K562 (cell line): ENCODE measurements around the gene ICAM1. TPM values are rescaled to one million over a fixed set of nuclear protein-coding genes. Genes with fewer than 3 reads are reported as not detected.

Experiments
- BRD4 ChIP-seq: fragments of 200-600 bp; sonication (generic); IDR thresholded peaks from 2 replicates; pipeline ENCODE4 v1.6.1; 2017; ENCODE audit warnings: inconsistent platforms
- CBX1 ChIP-seq: sonication (generic); IDR thresholded peaks from 2 replicates; pipeline ENCODE4 v1.6.1; 2016; ENCODE audit warnings: antibody characterized with exemption, low read depth, mild to moderate bottlenecking
- DACH1 ChIP-seq: fragments of 450-650 bp; IDR thresholded peaks from 2 replicates; pipeline ENCODE4 v1.6.1; 2018; ENCODE audit not compliant: partially characterized antibody
- DDX20 ChIP-seq: fragments of 450-650 bp; IDR thresholded peaks from 2 replicates; pipeline ENCODE4 v1.6.1; 2016; ENCODE audit warnings: missing genetic modification characterization, low read depth, mild to moderate bottlenecking, missing compliant biosample characterization, moderate library complexity
- FOXK2 ChIP-seq, 2 experiments: fragments of 450-650 bp; IDR thresholded peaks in 1 of 2; conservative IDR thresholded peaks in 1 of 2; 2 replicates each; pipeline ENCODE4 v1.6.1; 2016; ENCODE audit warnings: low read depth in 2 of 2, mild to moderate bottlenecking in 1 of 2
- HDAC2 ChIP-seq: fragments of 450-650 bp; IDR thresholded peaks from 2 replicates; pipeline ENCODE4 v1.6.1; 2016; ENCODE audit warnings: mild to moderate bottlenecking
- HIVEP1 ChIP-seq: fragments of 250-450 bp; sonication (Bioruptor Pico); IDR thresholded peaks from 2 replicates; pipeline ENCODE4 v1.4.0; 2020; ENCODE audit warnings: mild to moderate bottlenecking
- MIER1 ChIP-seq: fragments of 450-650 bp; IDR thresholded peaks from 2 replicates; pipeline ENCODE4 v1.6.1; 2016; ENCODE audit warnings: antibody characterized with exemption, mild to moderate bottlenecking, low read depth
- MTA3 ChIP-seq: fragments of 450-650 bp; formaldehyde crosslinking; IDR thresholded peaks from 2 replicates; pipeline ENCODE4 v1.6.1; 2017; ENCODE audit warnings: mild to moderate bottlenecking, borderline replicate concordance
- NELFE ChIP-seq: IDR thresholded peaks from 2 replicates; pipeline ENCODE4 v1.6.1; 2011; ENCODE audit warnings: mild to moderate bottlenecking; ENCODE audit not compliant: insufficient read depth, insufficient read length
- SETDB1 ChIP-seq: IDR thresholded peaks from one replicate; pipeline ENCODE4 v1.6.1; 2012; ENCODE audit warnings: low read length, control low read depth, inconsistent platforms
- SMAD1 ChIP-seq: fragments of 150-350 bp; IDR thresholded peaks from 2 replicates; pipeline ENCODE4 v1.6.1; 2014; ENCODE audit warnings: low read length, low read depth; ENCODE audit not compliant: partially characterized antibody
- SNRNP70 ChIP-seq: fragments of 200-400 bp; formaldehyde crosslinking; optimal IDR thresholded peaks from 2 replicates; pipeline ENCODE3; 2017; ENCODE audit warnings: low read depth, low read length
- TOE1 ChIP-seq, 2 experiments: fragments of 450-650 bp in 1 of 2; sonication (generic) in 1 of 2; formaldehyde crosslinking in 1 of 2; IDR thresholded peaks; 2 replicates each; pipeline versions ENCODE4 v1.7.1 to v1.8.0; 2016 to 2022; ENCODE audit warnings: borderline replicate concordance in 2 of 2, mild to moderate bottlenecking in 2 of 2, antibody characterized with exemption in 1 of 2, inconsistent platforms in 1 of 2, low read depth in 1 of 2, missing genetic modification reagents in 1 of 2, moderate library complexity in 1 of 2
- ZNF77 ChIP-seq: fragments of 250-450 bp; sonication (Bioruptor Pico); IDR thresholded peaks from 2 replicates; pipeline ENCODE4 v1.5.0; 2020
- ZSCAN29 ChIP-seq: fragments of 450-650 bp; IDR thresholded peaks from 2 replicates; pipeline ENCODE4 v1.6.1; 2017
- polyA plus RNA-seq, 8 experiments: library from polyadenylated mRNA; depleted of rRNA in 4 of 8; stranded (reverse) in 5 of 8; unstranded in 3 of 8; fragments of >200 nt; fragmentation: Nextera tagmentation in 2 of 8; fragmentation: Illumina TruSeq in 1 of 8; extraction: Ambion mirVana in 2 of 8; extraction: Trizol in 1 of 8; gene quantifications; 2 replicates each; pipeline versions ENCODE4 v1.2.1 to v1.2.3, GENCODE V29; 2011 to 2014; ENCODE audit warnings: inconsistent platforms in 1 of 8, missing spikeins in 1 of 8
- total RNA-seq, 7 experiments: library from RNA; depleted of rRNA in 6 of 7; stranded (reverse); fragments of >200 nt in 6 of 7; fragmentation: Illumina TruSeq in 2 of 7; extraction: Trizol in 2 of 7; gene quantifications; 2 replicates each; pipeline versions ENCODE4 v1.2.1 to v1.2.3, GENCODE V29; 2011 to 2021; ENCODE audit warnings: low replicate concordance in 1 of 7
- TF ChIP-seq, protein P1 (sequence below): fragments of 450-650 bp; formaldehyde crosslinking; IDR thresholded peaks from 2 replicates; pipeline ENCODE4 v1.4.0; 2022; ENCODE audit warnings: missing genetic modification characterization
- TF ChIP-seq, protein P2 (sequence below): sonication (generic); formaldehyde crosslinking; IDR thresholded peaks from 2 replicates; pipeline ENCODE4 v1.8.1; 2023; ENCODE audit warnings: mild to moderate bottlenecking, missing genetic modification reagents
- TF ChIP-seq, protein P3 (sequence below): fragments of 200-800 bp; sonication (Bioruptor generic); IDR thresholded peaks from 2 replicates; pipeline ENCODE4 v1.6.1; 2016; ENCODE audit warnings: missing genetic modification characterization, missing compliant biosample characterization

Gene ICAM1
- total and polyA plus RNA-seq, 9 of the 15 experiments (the other 6 are each of a cell fraction or from before 2014, with no cell fraction given), result 2.3 to 24.4 (median 13.4) TPM

DNA sequence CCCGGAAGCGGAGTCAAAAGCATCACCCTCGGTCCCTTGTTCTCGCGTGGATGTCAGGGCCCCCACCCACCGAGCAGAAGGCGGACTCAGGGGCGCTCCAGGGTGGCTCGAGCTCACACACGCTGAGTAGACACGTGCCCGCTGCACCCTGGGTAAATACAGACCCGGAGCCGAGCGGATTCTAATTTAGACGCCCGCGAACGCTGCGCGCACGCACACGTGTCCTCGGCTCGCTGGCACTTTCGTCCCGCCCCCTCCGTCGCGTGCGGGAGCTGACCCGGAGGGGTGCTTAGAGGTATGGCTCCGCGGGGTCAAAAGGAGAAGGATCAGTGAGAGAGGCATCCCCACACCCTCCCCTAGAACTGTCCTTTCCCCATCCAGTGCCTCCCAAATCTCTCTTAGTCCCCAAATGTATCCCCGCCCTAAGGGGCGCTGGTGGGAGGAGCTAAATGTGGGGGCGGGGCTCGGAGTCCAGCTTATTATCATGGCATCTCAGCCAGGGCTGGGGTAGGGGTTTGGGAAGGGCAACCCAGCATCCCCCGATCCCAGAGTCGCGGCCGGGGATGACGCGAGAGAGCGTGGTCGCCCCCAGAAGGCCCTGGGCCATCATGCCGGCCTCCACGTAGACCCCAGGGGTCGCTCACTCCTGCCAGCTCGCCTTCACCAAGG is 18.4 kb downstream of the ICAM1 start (continued):
- TF ChIP-seq BRD4, result no peak
- TF ChIP-seq NELFE, result no peak
- no peak for TF ChIP-seq DDX20 (tag)
- TF ChIP-seq DACH1, result no peak
- TF ChIP-seq MTA3, result 0 out of 2 replicates have a peak, but pooled peaks have one; percentile 63
- TF ChIP-seq FOXK2 (conservative IDR thresholded peaks at IDR 0.05 in 1 of 2, IDR thresholded peaks at IDR 0.05 in 1 of 2; ENCODE audit: low read depth in 2 of 2), result peak; percentile 68 to 87; a peak in 2 of 4 replicates
- TF ChIP-seq SETDB1, result no peak
- TF ChIP-seq ZNF77 (CRISPR knock-in tag), result peak; percentile 45; the same call in 1 of the 2 replicates
- TF ChIP-seq, protein P1, sequence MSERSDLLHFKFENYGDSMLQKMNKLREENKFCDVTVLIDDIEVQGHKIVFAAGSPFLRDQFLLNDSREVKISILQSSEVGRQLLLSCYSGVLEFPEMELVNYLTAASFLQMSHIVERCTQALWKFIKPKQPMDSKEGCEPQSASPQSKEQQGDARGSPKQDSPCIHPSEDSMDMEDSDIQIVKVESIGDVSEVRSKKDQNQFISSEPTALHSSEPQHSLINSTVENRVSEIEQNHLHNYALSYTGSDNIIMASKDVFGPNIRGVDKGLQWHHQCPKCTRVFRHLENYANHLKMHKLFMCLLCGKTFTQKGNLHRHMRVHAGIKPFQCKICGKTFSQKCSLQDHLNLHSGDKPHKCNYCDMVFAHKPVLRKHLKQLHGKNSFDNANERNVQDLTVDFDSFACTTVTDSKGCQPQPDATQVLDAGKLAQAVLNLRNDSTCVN (CRISPR knock-in tag), result no peak
- TF ChIP-seq SNRNP70, result no peak
- TF ChIP-seq, protein P2, sequence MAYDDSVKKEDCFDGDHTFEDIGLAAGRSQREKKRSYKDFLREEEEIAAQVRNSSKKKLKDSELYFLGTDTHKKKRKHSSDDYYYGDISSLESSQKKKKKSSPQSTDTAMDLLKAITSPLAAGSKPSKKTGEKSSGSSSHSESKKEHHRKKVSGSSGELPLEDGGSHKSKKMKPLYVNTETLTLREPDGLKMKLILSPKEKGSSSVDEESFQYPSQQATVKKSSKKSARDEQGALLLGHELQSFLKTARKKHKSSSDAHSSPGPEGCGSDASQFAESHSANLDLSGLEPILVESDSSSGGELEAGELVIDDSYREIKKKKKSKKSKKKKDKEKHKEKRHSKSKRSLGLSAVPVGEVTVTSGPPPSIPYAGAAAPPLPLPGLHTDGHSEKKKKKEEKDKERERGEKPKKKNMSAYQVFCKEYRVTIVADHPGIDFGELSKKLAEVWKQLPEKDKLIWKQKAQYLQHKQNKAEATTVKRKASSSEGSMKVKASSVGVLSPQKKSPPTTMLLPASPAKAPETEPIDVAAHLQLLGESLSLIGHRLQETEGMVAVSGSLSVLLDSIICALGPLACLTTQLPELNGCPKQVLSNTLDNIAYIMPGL (CRISPR knock-in tag), result peak; percentile 41; the same call in 1 of the 2 replicates
- no peak for TF ChIP-seq HIVEP1 (CRISPR knock-in tag)
- TF ChIP-seq MIER1, result 0 out of 2 replicates have a peak, but pooled peaks have one; percentile 16
- no peak for TF ChIP-seq SMAD1
- TF ChIP-seq HDAC2, result 0 out of 2 replicates have a peak, but pooled peaks have one; percentile 42
- TF ChIP-seq CBX1, result 0 out of 2 replicates have a peak, but pooled peaks have one; percentile 37
- peak; percentile 68; the same call in 1 of the 2 replicates for TF ChIP-seq ZSCAN29
- TF ChIP-seq TOE1 (IDR thresholded peaks at IDR 0.05; ENCODE audit: borderline replicate concordance), result no peak
- no peak for TF ChIP-seq TOE1 (CRISPR knock-in tag; IDR thresholded peaks at IDR 0.05; ENCODE audit: borderline replicate concordance, low read depth)
- TF ChIP-seq, protein P3, sequence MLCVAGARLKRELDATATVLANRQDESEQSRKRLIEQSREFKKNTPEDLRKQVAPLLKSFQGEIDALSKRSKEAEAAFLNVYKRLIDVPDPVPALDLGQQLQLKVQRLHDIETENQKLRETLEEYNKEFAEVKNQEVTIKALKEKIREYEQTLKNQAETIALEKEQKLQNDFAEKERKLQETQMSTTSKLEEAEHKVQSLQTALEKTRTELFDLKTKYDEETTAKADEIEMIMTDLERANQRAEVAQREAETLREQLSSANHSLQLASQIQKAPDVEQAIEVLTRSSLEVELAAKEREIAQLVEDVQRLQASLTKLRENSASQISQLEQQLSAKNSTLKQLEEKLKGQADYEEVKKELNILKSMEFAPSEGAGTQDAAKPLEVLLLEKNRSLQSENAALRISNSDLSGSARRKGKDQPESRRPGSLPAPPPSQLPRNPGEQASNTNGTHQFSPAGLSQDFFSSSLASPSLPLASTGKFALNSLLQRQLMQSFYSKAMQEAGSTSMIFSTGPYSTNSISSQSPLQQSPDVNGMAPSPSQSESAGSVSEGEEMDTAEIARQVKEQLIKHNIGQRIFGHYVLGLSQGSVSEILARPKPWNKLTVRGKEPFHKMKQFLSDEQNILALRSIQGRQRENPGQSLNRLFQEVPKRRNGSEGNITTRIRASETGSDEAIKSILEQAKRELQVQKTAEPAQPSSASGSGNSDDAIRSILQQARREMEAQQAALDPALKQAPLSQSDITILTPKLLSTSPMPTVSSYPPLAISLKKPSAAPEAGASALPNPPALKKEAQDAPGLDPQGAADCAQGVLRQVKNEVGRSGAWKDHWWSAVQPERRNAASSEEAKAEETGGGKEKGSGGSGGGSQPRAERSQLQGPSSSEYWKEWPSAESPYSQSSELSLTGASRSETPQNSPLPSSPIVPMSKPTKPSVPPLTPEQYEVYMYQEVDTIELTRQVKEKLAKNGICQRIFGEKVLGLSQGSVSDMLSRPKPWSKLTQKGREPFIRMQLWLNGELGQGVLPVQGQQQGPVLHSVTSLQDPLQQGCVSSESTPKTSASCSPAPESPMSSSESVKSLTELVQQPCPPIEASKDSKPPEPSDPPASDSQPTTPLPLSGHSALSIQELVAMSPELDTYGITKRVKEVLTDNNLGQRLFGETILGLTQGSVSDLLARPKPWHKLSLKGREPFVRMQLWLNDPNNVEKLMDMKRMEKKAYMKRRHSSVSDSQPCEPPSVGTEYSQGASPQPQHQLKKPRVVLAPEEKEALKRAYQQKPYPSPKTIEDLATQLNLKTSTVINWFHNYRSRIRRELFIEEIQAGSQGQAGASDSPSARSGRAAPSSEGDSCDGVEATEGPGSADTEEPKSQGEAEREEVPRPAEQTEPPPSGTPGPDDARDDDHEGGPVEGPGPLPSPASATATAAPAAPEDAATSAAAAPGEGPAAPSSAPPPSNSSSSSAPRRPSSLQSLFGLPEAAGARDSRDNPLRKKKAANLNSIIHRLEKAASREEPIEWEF (CRISPR knock-in tag), result no peak
